Measurements from ENCODE around the gene STPG3. TPM values are rescaled to one million over a fixed set of nuclear protein-coding genes. Genes with fewer than 3 reads are reported as not detected.

Gene STPG3
- total RNA-seq, 1 donor from 2014 or later = 0.58 TPM

- Histone ChIP-seq H3K36me3 (no peaks in the 10 kb centered on the region), H3K27me3 (ENCODE audit: low read depth) (peaks cover 56% of the 10 kb centered on the region), H3K27ac (replicated peaks) (peak within 1 kb of the TSS; percentile 92), H3K4me3 (peak within 1 kb of the TSS; percentile 80), H3K4me1 (peaks cover 90% of the 10 kb centered on the region), H3K9me3 (replicated peaks) (no peaks in the 10 kb centered on the region)
- TF ChIP-seq CTCF (IDR thresholded peaks at IDR 0.05; ENCODE audit: borderline replicate concordance) = no peak
- intact Hi-C loops (cut with micrococcal nuclease) = no loop called here
- peak; percentile 91 for DNase-seq
Measured at GRCh38 chr9:137302118-137302448, 51.0 kb downstream of the STPG3 start, which contains the start of gene NRARP. Gene NRARP, minus strand, starts transcription at chr9:137302271. Its CDS starts 343 bp downstream, at chr9:137301928.

- intact Hi-C loops (cut with micrococcal nuclease) = no loop called here
- TF ChIP-seq CTCF (IDR thresholded peaks at IDR 0.05; ENCODE audit: borderline replicate concordance) = peak; percentile 66
- H3K4me1 ChIP-seq = peaks cover 90% of the 10 kb centered on the region
- H3K27me3 ChIP-seq (ENCODE audit: low read depth) = peaks cover 57% of the 10 kb centered on the region
- H3K4me3 ChIP-seq = peak overlapping the region; percentile 80
- peak; percentile 18 for DNase-seq
- no peaks in the 10 kb centered on the region for H3K9me3 ChIP-seq (replicated peaks)
- H3K36me3 ChIP-seq = no peaks in the 10 kb centered on the region
- H3K27ac ChIP-seq (replicated peaks) = peak overlapping the region; percentile 91
Measured at GRCh38 chr9:137302449-137303150, 51.5 kb downstream of the STPG3 start.

Other genes starting within 250 kb of the STPG3 start
- gene ABCA2, start 223.0 kb upstream of the STPG3 start, total RNA-seq = 29.9 TPM
- not detected for gene FUT7, start 219.2 kb upstream of the STPG3 start, total RNA-seq
- 63.9 TPM for gene NPDC1, start 205.1 kb upstream of the STPG3 start, total RNA-seq
- 1.5 TPM for gene ENTPD2, start 197.2 kb upstream of the STPG3 start, total RNA-seq
- gene SAPCD2, start 180.7 kb upstream of the STPG3 start, total RNA-seq = 0.25 TPM
- gene UAP1L1, start 173.8 kb upstream of the STPG3 start, total RNA-seq = 11.5 TPM
- 20.6 TPM for gene MAN1B1, start 164.3 kb upstream of the STPG3 start, total RNA-seq
- gene DPP7, start 136.6 kb upstream of the STPG3 start, total RNA-seq = 130 TPM
- not detected for gene GRIN1, start 112.1 kb upstream of the STPG3 start, total RNA-seq
- not detected for gene LRRC26, start 81.2 kb upstream of the STPG3 start, total RNA-seq
- gene TMEM210, start 79.2 kb upstream of the STPG3 start, total RNA-seq = not detected
- gene ANAPC2, start 62.7 kb upstream of the STPG3 start, total RNA-seq = 34.7 TPM
- gene SSNA1, start 62.6 kb upstream of the STPG3 start, total RNA-seq = 72.3 TPM
- gene TPRN, start 50.5 kb upstream of the STPG3 start, total RNA-seq = 18.0 TPM
- gene TMEM203, start 45.6 kb upstream of the STPG3 start, total RNA-seq = 47.6 TPM
- 6.5 TPM for gene NDOR1, start 45.6 kb upstream of the STPG3 start, total RNA-seq
- gene RNF208, start 29.0 kb upstream of the STPG3 start, total RNA-seq = 31.5 TPM
- 0.27 TPM for gene CYSRT1, start 26.1 kb upstream of the STPG3 start, total RNA-seq
- not detected for gene RNF224, start 23.8 kb upstream of the STPG3 start, total RNA-seq
- gene SLC34A3, start 20.4 kb upstream of the STPG3 start, total RNA-seq = not detected
- gene TUBB4B, start 10.0 kb upstream of the STPG3 start, total RNA-seq = 463 TPM
- 35.2 TPM for gene NELFB, start 4.0 kb downstream of the STPG3 start, total RNA-seq
- gene TOR4A, start 26.4 kb downstream of the STPG3 start, total RNA-seq = 16.3 TPM
- gene NRARP, start 51.0 kb downstream of the STPG3 start, total RNA-seq = 5.1 TPM
- 9.2 TPM for gene EXD3, start 171.9 kb downstream of the STPG3 start, total RNA-seq
- 2.0 TPM for gene NOXA1, start 172.1 kb downstream of the STPG3 start, total RNA-seq
- not detected for gene ENTPD8, start 190.1 kb downstream of the STPG3 start, total RNA-seq
- 9.8 TPM for gene NSMF, start 208.0 kb downstream of the STPG3 start, total RNA-seq